ENCODE data around the gene C11orf24. TPM values are rescaled to one million over a fixed set of nuclear protein-coding genes. Genes with fewer than 3 reads are reported as not detected.
"Not testable (repeated sequence)": the region's sequence is repeated elsewhere in the genome, so short reads cannot be mapped to it uniquely, and the experiment has no call there.

Gene C11orf24
- total RNA-seq, 1 donor from 2014 or later = 26.7 TPM

DNA sequence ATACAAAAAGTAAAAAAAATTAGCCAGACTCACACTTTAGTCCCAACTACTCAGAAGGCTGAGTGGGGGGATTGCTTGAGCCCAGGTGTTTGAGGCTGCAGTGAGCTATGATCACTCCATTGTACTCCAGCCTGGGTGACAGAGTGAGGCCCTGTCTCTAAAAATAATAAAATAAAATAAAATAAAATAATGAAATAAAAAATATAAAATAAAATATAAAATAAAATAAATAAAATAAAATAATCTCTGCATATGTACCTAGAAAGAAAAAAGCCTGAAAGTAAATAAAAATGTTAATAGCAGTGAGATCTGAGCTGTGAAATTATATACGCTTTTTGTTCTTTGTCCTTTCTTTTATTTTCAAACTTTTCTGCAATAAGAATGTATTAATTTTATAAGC, 23.5 kb upstream of the C11orf24 start:
- Histone ChIP-seq H3K9me3 (no peaks in the 10 kb centered on the region), H3K36me3 (no peaks in the 10 kb centered on the region), H3K4me1 (peaks cover 10% of the 10 kb centered on the region), H3K27me3 (no peaks in the 10 kb centered on the region), H3K4me3 (no peak overlapping the region), H3K27ac (no peak overlapping the region)
- ATAC-seq = no peak
- DNase-seq = no peak
- TF ChIP-seq, protein P1, sequence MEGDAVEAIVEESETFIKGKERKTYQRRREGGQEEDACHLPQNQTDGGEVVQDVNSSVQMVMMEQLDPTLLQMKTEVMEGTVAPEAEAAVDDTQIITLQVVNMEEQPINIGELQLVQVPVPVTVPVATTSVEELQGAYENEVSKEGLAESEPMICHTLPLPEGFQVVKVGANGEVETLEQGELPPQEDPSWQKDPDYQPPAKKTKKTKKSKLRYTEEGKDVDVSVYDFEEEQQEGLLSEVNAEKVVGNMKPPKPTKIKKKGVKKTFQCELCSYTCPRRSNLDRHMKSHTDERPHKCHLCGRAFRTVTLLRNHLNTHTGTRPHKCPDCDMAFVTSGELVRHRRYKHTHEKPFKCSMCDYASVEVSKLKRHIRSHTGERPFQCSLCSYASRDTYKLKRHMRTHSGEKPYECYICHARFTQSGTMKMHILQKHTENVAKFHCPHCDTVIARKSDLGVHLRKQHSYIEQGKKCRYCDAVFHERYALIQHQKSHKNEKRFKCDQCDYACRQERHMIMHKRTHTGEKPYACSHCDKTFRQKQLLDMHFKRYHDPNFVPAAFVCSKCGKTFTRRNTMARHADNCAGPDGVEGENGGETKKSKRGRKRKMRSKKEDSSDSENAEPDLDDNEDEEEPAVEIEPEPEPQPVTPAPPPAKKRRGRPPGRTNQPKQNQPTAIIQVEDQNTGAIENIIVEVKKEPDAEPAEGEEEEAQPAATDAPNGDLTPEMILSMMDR (IDR thresholded peaks at IDR 0.05) = no peak
- intact Hi-C loops (cut with DNase I) = no loop called here

DNA sequence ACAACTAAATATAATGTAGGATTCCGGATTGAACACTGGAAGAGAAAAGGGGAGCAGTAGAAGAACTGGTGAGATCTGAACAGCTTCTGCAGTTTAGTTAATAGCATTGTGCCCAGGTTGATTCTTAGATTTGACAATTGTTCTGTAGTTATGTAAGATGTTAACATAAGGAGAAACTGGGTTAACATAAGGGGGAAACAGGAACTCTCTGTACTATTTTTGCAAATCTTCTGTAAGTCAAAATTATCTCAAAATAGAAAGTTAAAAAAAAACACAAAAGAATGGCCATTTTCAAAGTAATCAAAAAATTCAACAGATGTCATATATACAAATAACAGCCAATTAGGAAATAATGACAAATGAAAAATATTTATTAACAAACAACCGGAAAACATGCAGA, 21.9 kb upstream of the C11orf24 start:
- intact Hi-C loops (cut with DNase I) = no loop called here

DNA sequence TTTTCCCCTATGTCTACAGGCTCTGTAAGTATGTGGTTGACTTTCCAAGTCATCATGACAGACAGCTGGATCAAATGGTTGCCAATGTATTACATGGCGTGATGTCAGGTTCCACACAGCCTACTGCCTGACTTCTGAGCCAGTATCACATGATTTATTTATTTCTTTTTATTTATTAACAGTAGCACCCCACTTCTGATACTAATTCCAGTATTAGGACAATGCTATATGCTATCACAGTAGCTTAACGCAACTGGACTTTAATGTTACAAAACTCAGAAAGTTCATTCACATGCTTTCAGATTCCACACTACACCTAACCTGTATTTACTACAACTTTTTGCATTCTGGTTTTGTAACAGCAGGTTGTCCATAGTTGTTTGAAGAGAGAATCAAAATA, 17.7 kb upstream of the C11orf24 start:
- Histone ChIP-seq H3K4me1 (no peaks in the 10 kb centered on the region), H3K36me3 (no peaks in the 10 kb centered on the region), H3K9me3 (no peaks in the 10 kb centered on the region), H3K27ac (no peak overlapping the region), H3K4me3 (no peak overlapping the region), H3K27me3 (no peaks in the 10 kb centered on the region)
- ATAC-seq = no peak
- intact Hi-C loops (cut with DNase I) = no loop called here
- no peak for DNase-seq
- TF ChIP-seq, protein P1 (IDR thresholded peaks at IDR 0.05) = no peak

More for the DNA sequence above, 21.9 kb upstream of the C11orf24 start:
- TF ChIP-seq, protein P1 (IDR thresholded peaks at IDR 0.05) = no peak
- ATAC-seq (no peak), DNase-seq (no peak)
- Histone ChIP-seq H3K36me3 (no peaks in the 10 kb centered on the region), H3K9me3 (no peaks in the 10 kb centered on the region), H3K4me3 (no peak overlapping the region), H3K27ac (no peak overlapping the region), H3K27me3 (no peaks in the 10 kb centered on the region), H3K4me1 (peaks cover 8% of the 10 kb centered on the region)

DNA sequence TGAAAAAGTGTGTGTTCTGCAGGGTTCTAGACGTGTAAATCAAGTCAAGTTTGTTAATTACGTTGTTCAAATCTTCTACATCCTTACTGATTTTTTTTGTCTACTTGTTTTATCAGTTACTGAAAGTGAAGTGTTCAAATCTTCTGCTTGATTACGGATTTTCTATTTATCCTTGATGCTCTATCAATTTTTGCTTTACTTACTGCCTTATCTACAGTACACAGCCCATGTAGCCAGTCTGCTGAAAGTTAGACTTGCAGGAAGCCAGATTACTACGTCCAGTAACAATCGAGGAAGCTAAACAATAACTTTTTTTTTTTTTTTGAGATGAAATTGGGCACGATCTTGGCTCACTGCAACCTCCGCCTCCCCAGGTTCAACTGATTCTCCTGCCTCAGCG, 15.6 kb upstream of the C11orf24 start:
- TF ChIP-seq, protein P1 (IDR thresholded peaks at IDR 0.05) = no peak
- no peaks in the 10 kb centered on the region for H3K9me3 ChIP-seq
- H3K27me3 ChIP-seq = no peaks in the 10 kb centered on the region
- H3K4me1 ChIP-seq = no peaks in the 10 kb centered on the region
- H3K27ac ChIP-seq = no peak overlapping the region
- H3K4me3 ChIP-seq = no peak overlapping the region
- intact Hi-C loops (cut with DNase I) = no loop called here
- ATAC-seq (no peak), DNase-seq (no peak)
- H3K36me3 ChIP-seq = no peaks in the 10 kb centered on the region

DNA sequence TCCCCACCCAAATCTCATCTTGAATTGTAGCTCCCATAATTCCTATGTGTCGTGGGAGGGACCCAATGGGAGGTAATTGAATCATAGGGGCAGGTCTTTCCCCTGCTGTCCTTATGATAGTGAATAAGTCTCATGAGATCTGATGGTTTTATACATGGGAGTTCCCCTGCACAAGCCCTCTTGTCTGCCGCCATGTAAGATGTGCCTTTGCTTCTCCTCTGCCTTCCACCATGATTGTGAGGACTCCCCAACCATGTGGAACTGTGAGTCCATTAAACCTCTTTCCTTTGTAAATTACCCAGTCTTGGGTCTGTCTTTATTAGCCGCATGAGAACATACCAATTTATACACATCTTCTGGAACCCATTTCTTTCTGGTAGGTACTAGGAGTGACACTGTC, 12.8 kb upstream of the C11orf24 start:
- DNase-seq; H3K4me1 ChIP-seq; H3K4me3 ChIP-seq; H3K36me3 ChIP-seq; intact Hi-C loops (cut with DNase I); H3K9me3 ChIP-seq; ATAC-seq; H3K27ac ChIP-seq; H3K27me3 ChIP-seq: not testable (repeated sequence)

DNA sequence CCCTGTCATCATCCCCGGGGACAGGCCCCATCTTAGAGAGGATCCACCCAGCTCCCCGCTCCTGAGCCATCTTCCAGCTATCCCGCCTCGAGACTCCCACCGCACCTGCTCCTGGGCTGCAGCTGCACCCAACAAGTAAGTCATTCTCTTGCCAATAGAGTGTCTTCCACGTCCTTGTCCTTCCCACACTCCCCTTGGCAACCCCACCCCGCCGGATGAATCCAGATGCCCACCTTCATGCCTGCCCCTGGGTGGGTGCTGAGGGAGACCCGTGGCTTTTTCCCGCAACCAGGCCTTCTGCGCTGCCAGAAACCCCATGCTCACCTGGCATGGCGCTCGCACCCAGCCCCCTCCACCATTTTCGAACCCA, 11.1 kb upstream of the C11orf24 start:
- no peaks in the 10 kb centered on the region for H3K27me3 ChIP-seq
- DNase-seq (no peak), ATAC-seq (no peak)
- H3K36me3 ChIP-seq = no peaks in the 10 kb centered on the region
- H3K27ac ChIP-seq = no peak overlapping the region
- H3K9me3 ChIP-seq = no peaks in the 10 kb centered on the region
- H3K4me1 ChIP-seq = no peaks in the 10 kb centered on the region
- H3K4me3 ChIP-seq = no peak overlapping the region
- TF ChIP-seq, protein P1 (IDR thresholded peaks at IDR 0.05) = no peak
- intact Hi-C loops (cut with DNase I) = no loop called here
